ENCODE measurements around the gene ATP5ME. TPM values are rescaled to one million over a fixed set of nuclear protein-coding genes. Genes with fewer than 3 reads are reported as not detected.

The ATP5ME gene
- total RNA-seq, 1 experiment from 2014 or later: 425 TPM

GRCh38 chr4:649751-650310 lies 24.2 kb downstream of the ATP5ME start:
- Histone ChIP-seq H3K23me2 (ENCODE audit: insufficient read length, low read depth, low read length, poor library complexity, severe bottlenecking) (no peaks in the 10 kb centered on the region), H3K14ac (ENCODE audit: insufficient read depth, low read length) (no peak overlapping the region), H4K20me1 (ENCODE audit: control insufficient read depth, insufficient read depth, insufficient read length) (no peaks in the 10 kb centered on the region), H3K4me2 (ENCODE audit: insufficient read depth, insufficient read length, low read length) (no peak overlapping the region), H2BK12ac (ENCODE audit: insufficient read length, low read depth, low read length) (no peak overlapping the region), H3K79me2 (ENCODE audit: insufficient read depth, low read length) (no peaks in the 10 kb centered on the region), H3K27me3 (ENCODE audit: insufficient read depth, low read length) (no peaks in the 10 kb centered on the region), H3K9me3 (ENCODE audit: control insufficient read depth, low read depth, low read length) (no peaks in the 10 kb centered on the region), H2BK15ac (ENCODE audit: low read depth, low read length) (no peak overlapping the region), H2AK5ac (ENCODE audit: insufficient read length, low read length) (no peak overlapping the region), H2BK20ac (ENCODE audit: low read depth, low read length, poor library complexity, severe bottlenecking) (no peak overlapping the region), H2BK120ac (ENCODE audit: low read depth, low read length, poor library complexity, severe bottlenecking) (no peak overlapping the region), H3K79me1 (ENCODE audit: insufficient read depth, low read depth, low read length, poor library complexity, severe bottlenecking) (no peaks in the 10 kb centered on the region), H2BK5ac (ENCODE audit: insufficient read length, low read length) (no peak overlapping the region), H3K4me1 (ENCODE audit: insufficient read depth, low read length) (no peaks in the 10 kb centered on the region), H3K23ac (ENCODE audit: insufficient read length, low read depth, low read length) (no peak overlapping the region), H3K4ac (ENCODE audit: low read depth, low read length) (no peak overlapping the region), H4K8ac (replicated peaks; ENCODE audit: insufficient read length, low read depth, low read length) (no peak overlapping the region), H2AFZ (ENCODE audit: low read length) (no peak overlapping the region), H3K9ac (ENCODE audit: extremely low read depth, insufficient read length, low read length) (no peak overlapping the region), H4K5ac (ENCODE audit: insufficient read length, low read depth, low read length) (no peak overlapping the region), H4K91ac (ENCODE audit: insufficient read length, low read depth, low read length) (no peak overlapping the region), H3T11ph (ENCODE audit: low read length) (no peak overlapping the region), H3K27ac (ENCODE audit: insufficient read length, low read depth, low read length) (no peak overlapping the region), H3K56ac (ENCODE audit: insufficient read length, low read depth, low read length) (no peak overlapping the region), H3K18ac (ENCODE audit: insufficient read length, low read depth, low read length) (no peak overlapping the region)
- Mint-ChIP-seq H3K27ac (no peak overlapping the region), H3K4me1 (peaks cover 5 to 25% of the 10 kb centered on the region in 2 experiments; a peak in 3 of 4 replicates), H3K36me3 (ENCODE audit: insufficient read depth in 1 of 3, low read depth in 3 of 3) (no peaks in the 10 kb centered on the region), H3K9me3 (peaks cover 0 to 3% of the 10 kb centered on the region in 2 experiments; a peak in 3 of 5 replicates), H3K27me3 (ENCODE audit: low read depth) (peaks cover 3% of the 10 kb centered on the region), H3K4me3 (no peak overlapping the region)
- no peak for TF ChIP-seq CTCF (conservative IDR thresholded peaks at IDR 0.05)
- DNase-seq: no peak
- WGBS (ENCODE audit: extremely low coverage, insufficient read length, low lambda C conversion rate): no CpG with 5 or more reads among the region's 13 CpGs

Measured in H9 (cell line).